ENCODE measurements around the gene SVIL.
"Not testable (repeated sequence)": the region's sequence is repeated elsewhere in the genome, so short reads cannot be mapped to it uniquely, and the experiment has no call there.

The SVIL gene

GRCh38 chr10:29535012-29535777 is 99.6 kb downstream of the SVIL start:
- DNase-seq: no peak

GRCh38 chr10:29534590-29534989 is 100.2 kb downstream of the SVIL start:
- no peak for DNase-seq

GRCh38 chr10:29533696-29534285 is 101.0 kb downstream of the SVIL start:
- DNase-seq: no peak

GRCh38 chr10:29533046-29533445 is 101.7 kb downstream of the SVIL start:
- DNase-seq: no peak

GRCh38 chr10:29532256-29532878 is 102.4 kb downstream of the SVIL start:
- no peak for DNase-seq

GRCh38 chr10:29530112-29530976 is 104.4 kb downstream of the SVIL start:
- no peak for DNase-seq

GRCh38 chr10:29529146-29529545 is 105.6 kb downstream of the SVIL start:
- DNase-seq: no peak

GRCh38 chr10:29525762-29526161 is 109.0 kb downstream of the SVIL start:
- DNase-seq: no peak

- DNase-seq: no peak
Observed at GRCh38 chr10:29524720-29525119, 110.1 kb downstream of the SVIL start.

GRCh38 chr10:29524294-29524693 is 110.5 kb downstream of the SVIL start:
- no peak for DNase-seq

- no peak for DNase-seq
Observed at GRCh38 chr10:29522918-29523317, 111.9 kb downstream of the SVIL start.

GRCh38 chr10:29522061-29522855 is 112.5 kb downstream of the SVIL start:
- no peak for DNase-seq

- DNase-seq: no peak
Observed at GRCh38 chr10:29519659-29520058, 115.1 kb downstream of the SVIL start.

- DNase-seq: no peak
Observed at GRCh38 chr10:29517352-29517923, 117.3 kb downstream of the SVIL start.

- DNase-seq: not testable (repeated sequence)
Observed at GRCh38 chr10:29516309-29516932, 118.3 kb downstream of the SVIL start.

- DNase-seq: not testable (repeated sequence)
Observed at GRCh38 chr10:29515879-29516278, 118.9 kb downstream of the SVIL start.

GRCh38 chr10:29515104-29515503 is 119.7 kb downstream of the SVIL start:
- not testable (repeated sequence) for DNase-seq

GRCh38 chr10:29514306-29514705 is 120.5 kb downstream of the SVIL start:
- no peak for DNase-seq

- DNase-seq: no peak
Observed at GRCh38 chr10:29512425-29512974, 122.3 kb downstream of the SVIL start.

- not testable (repeated sequence) for DNase-seq
Observed at GRCh38 chr10:29511806-29512205, 123.0 kb downstream of the SVIL start.

Measured in effector CD4-positive, alpha-beta T cell (primary cell).